IMR-90 (cell line): ENCODE measurements around the gene GLCE. TPM values are rescaled to one million over a fixed set of nuclear protein-coding genes. Genes with fewer than 3 reads are reported as not detected.

Source experiments
- ATAC-seq: fragments of 200-7000 bp; cut with Tn5 transposase; 2 replicates; pipeline ENCODE4 v1.9.1; 2020; ENCODE audit warnings: low read depth, mild to moderate bottlenecking, moderate library complexity
- BruUV-seq: library from RNA; stranded (reverse); fragments of 400-500 nt; replicated peaks from 2 replicates; lab custom pipeline; 2021; lab: Mats Ljungman, UMichigan
- CTCF ChIA-PET: fragments of 300-600 bp; formaldehyde crosslinking; extraction: SDS; loops from one replicate; lab custom pipeline; 2021; ENCODE audit warnings: antibody characterized with exemption; lab: Yijun Ruan, JAX
- POLR2A ChIA-PET: fragments of 300-600 bp; sonication (Branson Sonifier 250); formaldehyde crosslinking; loops from one replicate; lab custom pipeline; 2022; ENCODE audit warnings: antibody characterized with exemption; ENCODE audit not compliant: unreplicated experiment; lab: Charles Lee
- DNase-seq: peaks from one replicate; pipeline ENCODE4 v3.0.0; 2013
- H2AFZ ChIP-seq: replicated peaks from 2 replicates; pipeline ENCODE3; 2013; ENCODE audit warnings: low read length, mild to moderate bottlenecking; ENCODE audit not compliant: poor library complexity
- H2AK5ac ChIP-seq: 2 replicates; pipeline ENCODE4 v1.6.1; 2013; ENCODE audit warnings: low read depth, low read length, inconsistent platforms
- H2AK9ac ChIP-seq: replicated peaks from 2 replicates; pipeline ENCODE3; 2013; ENCODE audit warnings: mild to moderate bottlenecking, low read depth, low read length, moderate library complexity; ENCODE audit not compliant: poor library complexity
- H2BK120ac ChIP-seq: 2 replicates; pipeline ENCODE4 v1.6.1; 2013; ENCODE audit warnings: low read depth, low read length, inconsistent platforms
- H2BK15ac ChIP-seq: 3 replicates; pipeline ENCODE4 v1.6.1; 2013; ENCODE audit warnings: low read depth, low read length, inconsistent platforms
- H2BK20ac ChIP-seq: 2 replicates; pipeline ENCODE4 v1.6.1; 2013; ENCODE audit warnings: low read depth, mild to moderate bottlenecking, inconsistent platforms, low read length, moderate library complexity
- H2BK5ac ChIP-seq: 2 replicates; pipeline ENCODE4 v1.6.1; 2013; ENCODE audit warnings: mild to moderate bottlenecking, low read depth, low read length, inconsistent platforms; ENCODE audit not compliant: poor library complexity, severe bottlenecking
- H3K14ac ChIP-seq: replicated peaks from 2 replicates; pipeline ENCODE4 v1.6.1; 2013; ENCODE audit warnings: low read depth, low read length, inconsistent platforms
- H3K18ac ChIP-seq: 2 replicates; pipeline ENCODE4 v1.6.1; 2013; ENCODE audit warnings: low read depth, low read length, control low read depth
- H3K23ac ChIP-seq: 2 replicates; pipeline ENCODE4 v1.6.1; 2013; ENCODE audit warnings: low read depth, low read length, inconsistent platforms
- H3K27ac ChIP-seq: 2 replicates; pipeline ENCODE4 v1.5.1; 2013; ENCODE audit warnings: mild to moderate bottlenecking, control low read depth, low read length; ENCODE audit not compliant: insufficient read depth
- H3K27me3 ChIP-seq: 2 replicates; pipeline ENCODE4 v1.6.1; 2013; ENCODE audit warnings: low read length; ENCODE audit not compliant: control insufficient read depth, insufficient read depth
- H3K36me3 ChIP-seq: 2 replicates; pipeline ENCODE4 v1.6.1; 2013; ENCODE audit warnings: low read length, mixed read lengths; ENCODE audit not compliant: control insufficient read depth, insufficient read depth
- H3K4ac ChIP-seq: 2 replicates; pipeline ENCODE4 v1.6.1; 2013; ENCODE audit warnings: low read depth, low read length, inconsistent platforms
- H3K4me1 ChIP-seq: 2 replicates; pipeline ENCODE4 v1.6.1; 2013; ENCODE audit warnings: low read length, mixed read lengths; ENCODE audit not compliant: control insufficient read depth, insufficient read depth
- H3K4me2 ChIP-seq: 2 replicates; pipeline ENCODE4 v1.6.1; 2013; ENCODE audit warnings: low read depth, mild to moderate bottlenecking, control low read depth, low read length, moderate library complexity
- H3K4me3 ChIP-seq: 2 replicates; pipeline ENCODE4 v1.5.1; 2013; ENCODE audit warnings: low read depth, mild to moderate bottlenecking, control low read depth, low read length, moderate library complexity; ENCODE audit not compliant: insufficient read depth
- H3K56ac ChIP-seq: 2 replicates; pipeline ENCODE4 v1.6.1; 2013; ENCODE audit warnings: low read length, inconsistent platforms; ENCODE audit not compliant: insufficient read depth; ENCODE audit errors: extremely low read depth
- H3K79me1 ChIP-seq, 2 experiments: 2 replicates each; pipeline ENCODE4 v1.6.1; 2013; ENCODE audit warnings: low read length in 2 of 2, inconsistent platforms in 1 of 2, low read depth in 1 of 2
- H3K9ac ChIP-seq: 2 replicates; pipeline ENCODE4 v1.6.1; 2013; ENCODE audit warnings: low read depth, low read length, control low read depth
- H3K9me1 ChIP-seq: 2 replicates; pipeline ENCODE4 v1.6.1; 2013; ENCODE audit warnings: low read length, inconsistent platforms; ENCODE audit not compliant: insufficient read depth
- H3K9me3 ChIP-seq: 2 replicates; pipeline ENCODE4 v1.6.1; 2013; ENCODE audit warnings: low read length; ENCODE audit not compliant: control insufficient read depth, insufficient read depth
- H4K20me1 ChIP-seq: 2 replicates; pipeline ENCODE4 v1.6.1; 2013; ENCODE audit warnings: low read length, inconsistent platforms; ENCODE audit not compliant: insufficient read depth
- H4K5ac ChIP-seq: 2 replicates; pipeline ENCODE4 v1.6.1; 2013; ENCODE audit warnings: mild to moderate bottlenecking, low read depth, low read length, control low read depth
- H4K8ac ChIP-seq, 2 experiments: 2 replicates each; pipeline ENCODE4 v1.6.1; 2013; ENCODE audit warnings: low read depth in 2 of 2, low read length in 2 of 2, control low read depth in 1 of 2, inconsistent platforms in 1 of 2
- H4K91ac ChIP-seq: 2 replicates; pipeline ENCODE4 v1.6.1; 2013; ENCODE audit warnings: low read depth, low read length, inconsistent platforms; ENCODE audit not compliant: insufficient read depth
- BHLHE40 ChIP-seq: fragments of 150-350 bp; IDR thresholded peaks from 2 replicates; pipeline ENCODE4 v1.6.1; 2016; ENCODE audit warnings: mild to moderate bottlenecking, low read depth, low read length
- CEBPB ChIP-seq: IDR thresholded peaks from 2 replicates; pipeline ENCODE4 v1.6.1; 2012; ENCODE audit warnings: low read depth, low read length, improper control_type of control experiment
- CHD1 ChIP-seq: IDR thresholded peaks from 2 replicates; pipeline ENCODE4 v1.6.1; 2012; ENCODE audit warnings: low read depth, low read length, improper control_type of control experiment
- CTCF ChIP-seq: conservative IDR thresholded peaks from 2 replicates; pipeline ENCODE4 v1.5.1; 2012; ENCODE audit warnings: mild to moderate bottlenecking, low read depth, low read length, improper control_type of control experiment
- ELK1 ChIP-seq: fragments of 150-350 bp; IDR thresholded peaks from 2 replicates; pipeline ENCODE4 v1.6.1; 2016; ENCODE audit warnings: low read depth, mild to moderate bottlenecking, low read length, moderate library complexity, borderline replicate concordance
- FOS ChIP-seq: fragments of 150-350 bp; IDR thresholded peaks from 2 replicates; pipeline ENCODE4 v1.6.1; 2016; ENCODE audit warnings: low read depth, low read length
- MAZ ChIP-seq: IDR thresholded peaks from 2 replicates; pipeline ENCODE4 v1.6.1; 2012; ENCODE audit warnings: low read depth, mild to moderate bottlenecking, low read length, improper control_type of control experiment, moderate library complexity, borderline replicate concordance
- MXI1 ChIP-seq: IDR thresholded peaks from 2 replicates; pipeline ENCODE4 v1.6.1; 2012; ENCODE audit warnings: low read depth, mild to moderate bottlenecking, low read length, moderate library complexity, borderline replicate concordance
- NFE2L2 ChIP-seq: fragments of 150-350 bp; IDR thresholded peaks from 2 replicates; pipeline ENCODE4 v1.6.1; 2016; ENCODE audit warnings: low read depth, mild to moderate bottlenecking, low read length
- POLR2A ChIP-seq: IDR thresholded peaks from 2 replicates; pipeline ENCODE4 v1.6.1; 2012; ENCODE audit warnings: mild to moderate bottlenecking, low read depth, low read length
- RAD21 ChIP-seq: IDR thresholded peaks from 2 replicates; pipeline ENCODE4 v1.6.1; 2012; ENCODE audit warnings: low read length, improper control_type of control experiment
- RCOR1 ChIP-seq: IDR thresholded peaks from 2 replicates; pipeline ENCODE4 v1.6.1; 2012; ENCODE audit warnings: mild to moderate bottlenecking, low read length, improper control_type of control experiment; ENCODE audit not compliant: insufficient replicate concordance
- SMC3 ChIP-seq: fragments of 150-350 bp; IDR thresholded peaks from 2 replicates; pipeline ENCODE4 v1.6.1; 2016; ENCODE audit warnings: low read depth, mild to moderate bottlenecking, antibody characterized with exemption, low read length, moderate library complexity
- USF2 ChIP-seq: fragments of 150-350 bp; IDR thresholded peaks from 2 replicates; pipeline ENCODE4 v1.6.1; 2017; ENCODE audit warnings: mild to moderate bottlenecking, antibody characterized with exemption, low read length, low read depth
- WGBS, 2 experiments: methylation state at CpG; one replicate each; pipeline versions ENCODE4 v1.1.5 to v1.1.7; 2013; ENCODE audit warnings: missing lambda C conversion rate in 2 of 2; ENCODE audit not compliant: insufficient read length in 1 of 2; ENCODE audit errors: extremely low coverage in 2 of 2; 5-methylcytosine and 5-hydroxymethylcytosine counted together
- dilution Hi-C: fragments of 300-500 bp; cut with HindIII; formaldehyde crosslinking; loops from one replicate; pipeline ENCODE4 v1.14.3; 2018; ENCODE audit warnings: low sequenced_read_pairs; ENCODE audit not compliant: unreplicated experiment
- in situ Hi-C: fragments of 300-500 bp; cut with MboI; formaldehyde crosslinking; loops from 3 replicates; pipeline ENCODE4 v1.14.3; 2019; ENCODE audit warnings: low sequenced_read_pairs, inconsistent platforms, mixed read lengths
- intact Hi-C: fragments of 100-400 bp; cut with micrococcal nuclease; formaldehyde crosslinking; loops from 2 replicates; pipeline ENCODE4 v1.10.0; 2022
- polyA plus RNA-seq, 3 experiments: library from polyadenylated mRNA; depleted of rRNA; stranded (reverse); fragments of >200 nt; gene quantifications; 2 replicates each; pipeline ENCODE4 v1.2.3, GENCODE V29; 2012; ENCODE audit warnings: low replicate concordance in 1 of 3
- total RNA-seq: library from RNA; depleted of rRNA; stranded (reverse); fragments of >200 nt; gene quantifications from 2 replicates; pipeline ENCODE4 v1.2.3, GENCODE V29; 2012

The GLCE gene
- total and polyA plus RNA-seq, 2 of the 4 experiments (the other 2 are of a cell fraction), result 15.3 to 29.6 TPM

GRCh38 chr15:69141833-69142232, 18.6 kb upstream of the GLCE start:
- H3K79me1 ChIP-seq, result no peaks in the 10 kb centered on the region
- H4K8ac ChIP-seq, result no peak overlapping the region
- H3K4ac ChIP-seq, result no peak overlapping the region
- intact Hi-C loops (no loop called here), dilution Hi-C loops (no loop called here), in situ Hi-C loops (no loop called here)
- ChIA-PET CTCF (interaction anchor here (0.9 kb wide), 1 partner anchor 27 kb away, joined by 3 read pairs; no protein-coding TSS in a partner anchor), POLR2A (no interaction called here)
- TF ChIP-seq CHD1 (no peak), RCOR1 (no peak), MXI1 (no peak), BHLHE40 (no peak), POLR2A (no peak), FOS (no peak), RAD21 (no peak), NFE2L2 (no peak), CTCF (no peak), USF2 (no peak), ELK1 (no peak), SMC3 (no peak), CEBPB (no peak), MAZ (no peak)
- no peak overlapping the region for H3K9ac ChIP-seq
- no peak overlapping the region for H4K5ac ChIP-seq
- no CpG with 5 or more reads among the region's 1 CpG for WGBS, 2 experiments
- H2BK15ac ChIP-seq, result no peak overlapping the region
- H2BK5ac ChIP-seq, result no peak overlapping the region
- no peak overlapping the region for H4K91ac ChIP-seq
- H2BK20ac ChIP-seq, result no peak overlapping the region
- BruUV-seq, result no TSS peak
- no peak overlapping the region for H3K27ac ChIP-seq
- H2AFZ ChIP-seq, result no peak overlapping the region
- no peaks in the 10 kb centered on the region for H3K36me3 ChIP-seq
- DNase-seq (no peak), ATAC-seq (no peak)
- no peak overlapping the region for H3K14ac ChIP-seq
- H2AK9ac ChIP-seq, result no peak overlapping the region
- no peak overlapping the region for H3K4me2 ChIP-seq
- no peaks in the 10 kb centered on the region for H4K20me1 ChIP-seq
- H3K9me1 ChIP-seq, result peaks cover 4% of the 10 kb centered on the region; the same call in 1 of the 2 replicates
- H3K18ac ChIP-seq, result no peak overlapping the region
- H3K23ac ChIP-seq, result no peak overlapping the region
- peaks cover 2% of the 10 kb centered on the region; the same call in 1 of the 2 replicates for H3K9me3 ChIP-seq
- H3K56ac ChIP-seq, result no peak overlapping the region
- H3K27me3 ChIP-seq, result peaks cover 50% of the 10 kb centered on the region
- H2BK120ac ChIP-seq, result no peak overlapping the region
- no peak overlapping the region for H2AK5ac ChIP-seq
- H3K4me3 ChIP-seq, result no peak overlapping the region
- peaks cover 12% of the 10 kb centered on the region for H3K4me1 ChIP-seq
